SK-N-SH treated with all-trans-retinoic acid at 6 μM for 48 hours (cell line): ENCODE data around the gene DRD3.

Source experiments
- ATAC-seq: fragments of 200-7000 bp; cut with Tn5 transposase; 3 replicates; pipeline ENCODE4 v1.9.1; 2020; ENCODE audit warnings: mild to moderate bottlenecking, moderate library complexity
- ARNTL ChIP-seq: fragments of 450-650 bp; formaldehyde crosslinking; IDR thresholded peaks from 2 replicates; pipeline ENCODE4 v1.5.0; 2020; ENCODE audit warnings: low read depth, mild to moderate bottlenecking, moderate library complexity, borderline replicate concordance
- BACH2 ChIP-seq: fragments of 250-450 bp; sonication (Bioruptor Pico); IDR thresholded peaks from 2 replicates; pipeline ENCODE4 v1.9.0; 2021; ENCODE audit warnings: mild to moderate bottlenecking, borderline replicate concordance
- CREB5 ChIP-seq: fragments of 250-450 bp; sonication (Bioruptor Pico); IDR thresholded peaks from 2 replicates; pipeline ENCODE4 v1.5.1; 2020; ENCODE audit warnings: low read depth, mild to moderate bottlenecking, moderate library complexity
- CSRNP3 ChIP-seq: fragments of 250-450 bp; sonication (Bioruptor Pico); IDR thresholded peaks from 2 replicates; pipeline ENCODE4 v1.5.1; 2021; ENCODE audit warnings: mild to moderate bottlenecking, moderate library complexity
- ESRRG ChIP-seq: fragments of 250-450 bp; sonication (Bioruptor Pico); IDR thresholded peaks from 2 replicates; pipeline ENCODE4 v1.6.1; 2021; ENCODE audit warnings: mild to moderate bottlenecking
- ISL1 ChIP-seq: fragments of 250-450 bp; sonication (Bioruptor Pico); IDR thresholded peaks from 2 replicates; pipeline ENCODE4 v2.1.2; 2022; ENCODE audit warnings: mild to moderate bottlenecking, moderate library complexity
- OSR1 ChIP-seq: fragments of 250-450 bp; sonication (Bioruptor Pico); IDR thresholded peaks from 2 replicates; pipeline ENCODE4 v1.8.0; 2022; ENCODE audit warnings: moderate library complexity, mild to moderate bottlenecking, inconsistent platforms
- PATZ1 ChIP-seq: fragments of 250-450 bp; sonication (Bioruptor Pico); IDR thresholded peaks from 2 replicates; pipeline ENCODE4 v1.8.0; 2020; ENCODE audit warnings: mild to moderate bottlenecking, moderate library complexity, borderline replicate concordance
- POU6F1 ChIP-seq: fragments of 250-450 bp; sonication (Bioruptor Pico); IDR thresholded peaks from 2 replicates; pipeline ENCODE4 v1.8.0; 2021; ENCODE audit warnings: low read depth, mild to moderate bottlenecking, moderate library complexity, borderline replicate concordance
- PPARA ChIP-seq: fragments of 250-450 bp; sonication (Bioruptor Pico); IDR thresholded peaks from 2 replicates; pipeline ENCODE4 v1.5.0; 2020; ENCODE audit warnings: mild to moderate bottlenecking, borderline replicate concordance
- RARB ChIP-seq: fragments of 250-450 bp; sonication (Bioruptor Pico); IDR thresholded peaks from 2 replicates; pipeline ENCODE4 v1.8.0; 2021; ENCODE audit warnings: mild to moderate bottlenecking, moderate library complexity
- SNAI2 ChIP-seq: fragments of 250-450 bp; sonication (Bioruptor Pico); IDR thresholded peaks from 2 replicates; pipeline ENCODE4 v1.5.0; 2020; ENCODE audit warnings: mild to moderate bottlenecking, moderate library complexity
- TCF4 ChIP-seq: fragments of 250-450 bp; sonication (Bioruptor Pico); IDR thresholded peaks from 2 replicates; pipeline ENCODE4 v1.8.0; 2021; ENCODE audit warnings: mild to moderate bottlenecking, moderate library complexity, borderline replicate concordance
- TSHZ2 ChIP-seq: fragments of 250-450 bp; sonication (Bioruptor Pico); IDR thresholded peaks from 2 replicates; pipeline ENCODE4 v1.5.0; 2020; ENCODE audit warnings: mild to moderate bottlenecking, moderate library complexity
- ZC3H10 ChIP-seq: fragments of 250-450 bp; sonication (Bioruptor Pico); IDR thresholded peaks from 2 replicates; pipeline ENCODE4 v1.5.1; 2021; ENCODE audit warnings: mild to moderate bottlenecking, moderate library complexity
- ZFP3 ChIP-seq: fragments of 250-450 bp; sonication (Bioruptor Pico); IDR thresholded peaks from 2 replicates; pipeline ENCODE4 v1.5.0; 2020; ENCODE audit warnings: mild to moderate bottlenecking, moderate library complexity
- ZFP30 ChIP-seq: fragments of 450-650 bp; formaldehyde crosslinking; IDR thresholded peaks from 2 replicates; pipeline ENCODE4 v1.5.0; 2022; ENCODE audit warnings: mild to moderate bottlenecking, moderate library complexity
- ZNF565 ChIP-seq: fragments of 450-650 bp; formaldehyde crosslinking; conservative IDR thresholded peaks from 2 replicates; pipeline ENCODE4 v1.5.0; 2020; ENCODE audit warnings: low read depth, mild to moderate bottlenecking, moderate library complexity
- ZNF70 ChIP-seq: fragments of 450-650 bp; formaldehyde crosslinking; IDR thresholded peaks from 2 replicates; pipeline ENCODE4 v1.5.0; 2020; ENCODE audit warnings: mild to moderate bottlenecking, moderate library complexity
- ZNF8 ChIP-seq: fragments of 450-650 bp; formaldehyde crosslinking; IDR thresholded peaks from 2 replicates; pipeline ENCODE4 v1.5.0; 2020; ENCODE audit warnings: mild to moderate bottlenecking, moderate library complexity

DRD3 gene

GRCh38 chr3:114147251-114147650 lies 31.6 kb downstream of the DRD3 start (continued):
- TF ChIP-seq CSRNP3 = no peak
- no peak for TF ChIP-seq ZNF8 (CRISPR knock-in tag)
- TF ChIP-seq CREB5 (CRISPR knock-in tag) = no peak
- no peak for TF ChIP-seq ESRRG (CRISPR knock-in tag)
- TF ChIP-seq SNAI2 (CRISPR knock-in tag) = no peak
- TF ChIP-seq PPARA (CRISPR knock-in tag) = no peak
- TF ChIP-seq TCF4 (CRISPR knock-in tag) = no peak
- no peak for TF ChIP-seq ZNF70 (CRISPR knock-in tag)

GRCh38 chr3:114144909-114145688 lies 33.8 kb downstream of the DRD3 start:
- TF ChIP-seq CREB5 (CRISPR knock-in tag) = no peak
- TF ChIP-seq ZFP30 (CRISPR knock-in tag) = no peak
- TF ChIP-seq ISL1 (CRISPR knock-in tag) = no peak
- TF ChIP-seq PATZ1 = no peak
- no peak for TF ChIP-seq ARNTL (CRISPR knock-in tag)
- no peak for TF ChIP-seq ZNF565 (CRISPR knock-in tag)
- TF ChIP-seq ZC3H10 = no peak
- TF ChIP-seq BACH2 (CRISPR knock-in tag) = no peak
- TF ChIP-seq POU6F1 (CRISPR knock-in tag) = no peak
- no peak for TF ChIP-seq SNAI2 (CRISPR knock-in tag)
- peak; percentile 95 for ATAC-seq

GRCh38 chr3:114143817-114144216 lies 35.0 kb downstream of the DRD3 start:
- ATAC-seq = no peak
- no peak for TF ChIP-seq ZFP3 (CRISPR knock-in tag)
- TF ChIP-seq ARNTL (CRISPR knock-in tag) = no peak
- no peak for TF ChIP-seq ZNF565 (CRISPR knock-in tag)
- no peak for TF ChIP-seq CSRNP3
- TF ChIP-seq OSR1 (CRISPR knock-in tag) = no peak
- no peak for TF ChIP-seq PPARA (CRISPR knock-in tag)
- no peak for TF ChIP-seq TSHZ2
- TF ChIP-seq BACH2 (CRISPR knock-in tag) = no peak
- no peak for TF ChIP-seq TCF4 (CRISPR knock-in tag)
- TF ChIP-seq ISL1 (CRISPR knock-in tag) = no peak
- TF ChIP-seq POU6F1 (CRISPR knock-in tag) = no peak
- no peak for TF ChIP-seq RARB (CRISPR knock-in tag)
- no peak for TF ChIP-seq PATZ1
